AG04449 (cell line): Measurements from ENCODE around the gene FANK1.

Experiments used
- CTCF ChIA-PET: fragments of 350-600 bp; formaldehyde crosslinking; extraction: SDS; loops from one replicate; lab custom pipeline; 2021; ENCODE audit warnings: antibody characterized with exemption; lab: Yijun Ruan, JAX
- POLR2A ChIA-PET: fragments of 400-600, 350-600 bp; formaldehyde crosslinking; extraction: SDS; loops from one replicate; lab custom pipeline; 2020; ENCODE audit warnings: antibody characterized with exemption, inconsistent platforms; lab: Yijun Ruan, JAX
- DNase-seq: peaks from one replicate; pipeline ENCODE4 v3.0.0-alpha.2; 2010; ENCODE audit warnings: low read depth, low spot score
- H3K4me3 ChIP-seq: 2 replicates; pipeline ENCODE4 v1.5.1; 2011; ENCODE audit warnings: low read depth, mild to moderate bottlenecking, control low read depth, low read length
- CTCF ChIP-seq: IDR thresholded peaks from one replicate; pipeline ENCODE4 v1.5.1; 2011; ENCODE audit warnings: mild to moderate bottlenecking, moderate library complexity, low read length, control low read depth, inconsistent platforms; ENCODE audit not compliant: insufficient read depth; ENCODE audit errors: missing control alignments

FANK1 gene

DNA sequence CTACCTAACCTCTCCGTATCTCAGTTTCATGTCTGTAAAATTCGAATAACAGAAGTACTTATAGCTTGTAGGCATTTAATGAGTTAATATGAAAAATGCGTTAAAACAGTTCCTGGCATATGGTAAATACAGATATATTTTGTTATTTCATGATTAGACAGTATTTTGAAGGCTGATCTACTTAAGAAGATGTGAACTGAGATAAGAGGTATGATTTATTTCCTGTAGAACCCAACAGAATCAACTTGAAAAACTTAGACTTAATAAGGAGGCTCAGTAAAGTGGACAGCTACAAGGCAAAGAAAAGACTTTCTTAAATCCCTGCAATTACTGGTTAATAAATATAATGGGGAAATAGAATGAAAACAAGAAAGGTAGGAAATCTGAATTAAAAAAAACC lies 103.3 kb downstream of the FANK1 start:
- no peak for TF ChIP-seq CTCF
- POLR2A ChIA-PET: no interaction called here
- H3K4me3 ChIP-seq: no peak overlapping the region
- CTCF ChIA-PET: interaction anchor here (1.1 kb wide), 1 partner anchor 8 kb away, joined by 4 read pairs; no protein-coding TSS in a partner anchor
- DNase-seq: no peak

GRCh38 chr10:126001576-126001975 lies 105.2 kb downstream of the FANK1 start:
- no peak for DNase-seq
- POLR2A ChIA-PET: no interaction called here
- no peak overlapping the region for H3K4me3 ChIP-seq
- CTCF ChIA-PET: no interaction called here
- TF ChIP-seq CTCF: no peak

GRCh38 chr10:126004752-126005151 lies 108.4 kb downstream of the FANK1 start:
- TF ChIP-seq CTCF: no peak
- no peak for DNase-seq
- POLR2A ChIA-PET: no interaction called here
- no peak overlapping the region for H3K4me3 ChIP-seq
- CTCF ChIA-PET: no interaction called here

- H3K4me3 ChIP-seq: no peak overlapping the region
- ChIA-PET POLR2A (no interaction called here), CTCF (no interaction called here)
- TF ChIP-seq CTCF: no peak
- no peak for DNase-seq
These were observed 109.9 kb downstream of the FANK1 start for GRCh38 chr10:126006264-126006663.

GRCh38 chr10:126006906-126007305 lies 110.5 kb downstream of the FANK1 start:
- no peak for TF ChIP-seq CTCF
- ChIA-PET POLR2A (no interaction called here), CTCF (no interaction called here)
- H3K4me3 ChIP-seq: no peak overlapping the region
- no peak for DNase-seq

DNA sequence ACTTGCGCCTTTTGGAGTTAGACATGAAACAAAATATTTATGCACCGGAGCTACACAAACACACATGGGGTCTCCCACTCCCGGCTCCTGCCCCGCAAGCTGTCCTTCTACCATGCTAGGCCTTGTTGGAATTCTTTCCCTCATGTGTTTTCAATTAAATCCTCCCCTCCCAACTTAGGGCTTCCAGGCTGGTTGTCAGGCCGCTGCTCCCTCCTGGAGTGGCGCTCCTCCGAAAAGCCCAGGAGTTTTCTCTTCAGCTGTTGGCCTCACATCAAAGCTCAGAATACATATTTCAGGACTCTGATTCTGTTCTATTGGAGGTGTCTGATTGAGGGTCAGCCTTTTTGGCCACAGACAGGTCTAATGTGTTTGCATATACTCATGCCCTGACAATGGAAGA lies 113.3 kb downstream of the FANK1 start:
- no peak overlapping the region for H3K4me3 ChIP-seq
- ChIA-PET CTCF (no interaction called here), POLR2A (no interaction called here)
- DNase-seq: no peak
- no peak for TF ChIP-seq CTCF

DNA sequence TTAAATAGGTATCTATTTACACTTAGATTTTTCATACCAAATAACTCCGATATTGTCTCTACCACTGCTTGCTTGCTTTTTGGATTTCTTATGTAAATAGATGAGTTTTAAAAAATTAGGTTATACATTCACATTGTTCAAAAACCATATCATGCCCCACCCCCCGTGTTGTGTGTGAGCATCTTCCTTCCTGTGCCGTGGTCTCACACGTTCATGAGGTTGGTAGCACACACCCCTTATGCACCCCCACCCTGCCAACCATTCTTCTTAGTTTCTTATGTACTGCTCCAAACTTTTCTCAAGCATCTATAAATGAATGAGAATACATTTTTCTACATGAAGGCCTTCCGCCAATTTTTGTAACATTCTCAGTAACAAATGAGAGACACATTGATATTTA lies 115.6 kb downstream of the FANK1 start:
- ChIA-PET CTCF (no interaction called here), POLR2A (no interaction called here)
- no peak overlapping the region for H3K4me3 ChIP-seq
- DNase-seq: no peak
- no peak for TF ChIP-seq CTCF
